ENCODE measurements around the gene CAV2. TPM values are rescaled to one million over a fixed set of nuclear protein-coding genes. Genes with fewer than 3 reads are reported as not detected.

Gene CAV2
- total and polyA plus RNA-seq, 9 of the 15 experiments (the other 6 are each of a cell fraction or from before 2014, with no cell fraction given) = 16.1 to 137 (median 38.3) TPM

- TF ChIP-seq YBX1 (IDR thresholded peaks at IDR 0.05) = no peak
- no peak for TF ChIP-seq HDAC3 (IDR thresholded peaks at IDR 0.05; ENCODE audit: borderline replicate concordance, partially characterized antibody)
- TF ChIP-seq NR2C2 (CRISPR knock-in tag; IDR thresholded peaks at IDR 0.05) = no peak
- no peak for TF ChIP-seq NR2C2 (tag; IDR thresholded peaks at IDR 0.05)
- no peak for TF ChIP-seq BMI1 (IDR thresholded peaks at IDR 0.05; ENCODE audit: low read length)
- TF ChIP-seq RHOXF2B (CRISPR knock-in tag; conservative IDR thresholded peaks at IDR 0.05) = no peak
- TF ChIP-seq RNF219 (CRISPR knock-in tag; IDR thresholded peaks at IDR 0.05) = no peak
- TF ChIP-seq CREBBP (IDR thresholded peaks at IDR 0.05; ENCODE audit: low read depth, low read length) = no peak
- TF ChIP-seq MCM2 (IDR thresholded peaks at IDR 0.05; ENCODE audit: low read depth) = no peak
- peak in 1 of 2 experiments; percentile 35; a peak in 2 of 4 replicates for TF ChIP-seq MAZ (CRISPR knock-in tag; conservative IDR thresholded peaks at IDR 0.05 in 1 of 2, IDR thresholded peaks at IDR 0.05 in 1 of 2)
- TF ChIP-seq ZBTB7A (IDR thresholded peaks at IDR 0.05; ENCODE audit: borderline replicate concordance, control insufficient read depth, low read depth, low read length) = no peak
- TF ChIP-seq HLTF (IDR thresholded peaks at IDR 0.05) = no peak
- TF ChIP-seq HMBOX1 (IDR thresholded peaks at IDR 0.05) = no peak
- no peak for TF ChIP-seq SIN3B (IDR thresholded peaks at IDR 0.05; ENCODE audit: low read depth)
- no peak for TF ChIP-seq TFAM (CRISPR knock-in tag; conservative IDR thresholded peaks at IDR 0.05)
- TF ChIP-seq ELF2 (CRISPR knock-in tag; IDR thresholded peaks at IDR 0.05) = no peak
- TF ChIP-seq ZC3H11A (IDR thresholded peaks at IDR 0.05; ENCODE audit: low read depth, low read length) = no peak
- TF ChIP-seq HOMEZ (CRISPR knock-in tag; IDR thresholded peaks at IDR 0.05) = no peak
- no peak for TF ChIP-seq ZNF696 (CRISPR knock-in tag; conservative IDR thresholded peaks at IDR 0.05)
- peak; percentile 57; the same call in 1 of the 2 replicates for TF ChIP-seq VEZF1 (CRISPR knock-in tag; IDR thresholded peaks at IDR 0.05)
- TF ChIP-seq KAT8 (IDR thresholded peaks at IDR 0.05; ENCODE audit: low read depth) = no peak
- TF ChIP-seq ADNP (tag; IDR thresholded peaks at IDR 0.05) = no peak
- no peak for TF ChIP-seq MCM7 (IDR thresholded peaks at IDR 0.05)
- TF ChIP-seq EHMT2 (IDR thresholded peaks at IDR 0.05) = no peak
Observed at GRCh38 chr7:116524609-116525297, 25.2 kb downstream of the CAV2 start, which contains the start of gene CAV1 (continued).

Data from K562 (cell line).